GM21367 (cell line): ENCODE data around the gene PRKAG1.
A peak's percentile ranks its signal among the peaks of the same experiment; 100 is the strongest.

Experiments
- ATAC-seq: cut with Tn5 transposase; IDR thresholded peaks from one replicate; pipeline ENCODE4 v1.9.1; 2021; ENCODE audit not compliant: unreplicated experiment

PRKAG1 gene

DNA sequence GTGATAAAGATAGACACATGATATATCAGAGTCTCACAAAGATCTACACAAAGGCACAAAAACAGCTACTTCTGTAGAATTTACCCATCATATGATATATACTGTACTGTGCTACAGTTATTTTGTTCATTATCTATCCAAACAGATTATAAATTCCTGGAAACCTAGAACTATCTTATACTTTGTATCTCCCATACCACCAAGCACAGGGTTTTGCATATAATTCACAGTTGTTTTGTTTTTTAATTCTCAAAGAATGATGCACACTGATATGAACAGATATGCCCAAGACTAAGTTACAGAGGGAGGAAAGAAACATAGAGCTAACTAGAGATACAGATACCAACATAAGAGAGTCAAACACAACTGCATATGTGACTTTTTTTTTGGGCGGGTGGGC lies 3.4 kb downstream of the PRKAG1 start:
- ATAC-seq = no peak

GRCh38 chr12:49014547-49014946 lies 4.0 kb downstream of the PRKAG1 start:
- ATAC-seq = no peak

DNA sequence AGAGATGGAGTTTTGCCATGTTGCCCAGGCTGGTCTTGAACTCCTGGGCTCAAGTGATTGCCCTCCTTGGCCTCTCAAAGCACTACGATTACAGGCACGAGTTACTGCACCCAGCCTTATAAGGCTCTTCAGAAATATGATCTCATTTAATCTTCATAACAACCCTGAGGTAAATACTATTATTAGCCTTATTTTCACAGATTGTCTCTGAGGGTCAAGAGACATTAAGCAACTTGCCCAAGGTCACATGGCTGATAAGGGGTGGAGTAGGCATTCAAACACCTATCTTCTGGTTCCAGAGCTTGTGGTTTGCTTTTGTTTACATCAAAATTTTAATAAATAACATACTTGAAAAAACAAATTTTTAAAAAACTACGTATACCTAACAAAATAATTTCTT lies 5.1 kb downstream of the PRKAG1 start:
- ATAC-seq = no peak

GRCh38 chr12:49012739-49013138 lies 5.8 kb downstream of the PRKAG1 start:
- no peak for ATAC-seq

DNA sequence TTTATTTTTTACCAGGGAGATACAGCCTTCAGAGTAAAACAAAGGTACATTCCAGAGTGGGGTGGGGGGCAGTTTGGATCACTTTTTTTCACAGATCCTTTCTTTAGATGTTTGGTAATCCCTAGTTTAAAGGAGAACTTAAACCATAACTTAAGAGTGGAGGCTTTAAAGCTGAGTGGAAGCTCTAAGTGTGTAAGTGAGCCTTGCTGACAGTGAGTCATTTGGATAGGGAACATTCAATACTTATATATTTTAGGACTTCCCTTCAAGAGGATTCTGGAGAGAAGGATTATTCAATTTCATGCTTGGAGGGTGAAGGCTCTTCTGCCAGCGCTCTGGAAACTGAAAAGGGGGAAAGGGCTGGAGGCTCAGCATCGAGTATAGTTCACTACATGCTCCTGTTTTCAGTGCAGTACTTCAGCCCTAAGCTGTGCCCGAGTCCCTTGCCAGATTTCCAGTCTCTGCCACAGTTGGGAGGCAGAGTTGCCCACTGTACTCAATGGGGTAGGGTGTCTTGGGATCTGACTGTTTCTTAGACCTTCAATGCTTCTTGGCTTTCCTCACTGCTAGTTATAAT lies 8.4 kb downstream of the PRKAG1 start:
- no peak for ATAC-seq

DNA sequence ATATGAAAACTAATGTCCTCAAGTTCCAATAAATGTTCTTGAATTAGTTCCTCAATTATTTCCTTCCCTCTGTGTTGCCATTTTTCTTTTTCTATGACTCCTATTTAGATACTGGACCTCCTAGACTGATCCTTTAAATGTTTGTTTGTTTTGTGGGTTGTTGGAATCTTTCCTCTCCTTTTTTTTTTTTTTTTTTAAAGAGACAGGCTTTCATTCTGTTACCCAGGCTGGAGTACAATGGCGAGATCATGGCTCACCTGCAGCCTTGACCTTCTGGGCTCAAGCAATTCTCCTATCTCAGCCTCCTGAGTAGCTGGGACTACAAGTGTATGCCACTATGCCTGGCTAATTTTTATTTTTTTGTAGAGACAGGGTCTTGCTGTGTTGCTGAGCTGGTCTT lies 9.6 kb downstream of the PRKAG1 start:
- ATAC-seq = no peak

DNA sequence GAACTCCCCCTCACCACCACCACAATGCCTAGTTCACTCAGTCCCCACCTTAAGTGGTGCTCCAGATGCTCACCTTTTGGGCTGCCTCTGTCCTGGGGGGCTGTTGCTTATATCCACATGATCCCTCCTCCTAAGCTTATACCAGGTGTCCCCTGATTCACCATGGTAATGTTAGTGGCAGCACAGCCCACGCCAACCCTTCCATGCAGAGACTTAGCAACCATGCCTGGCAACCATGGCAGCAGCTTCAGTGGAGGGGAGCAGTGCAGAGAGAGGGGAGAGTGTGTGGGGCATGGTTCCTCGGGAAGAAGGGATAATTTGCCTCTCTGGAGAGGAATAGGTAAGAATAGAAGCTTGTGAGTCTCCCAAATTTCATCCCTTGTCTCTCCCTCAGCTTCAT lies 18.2 kb downstream of the PRKAG1 start:
- ATAC-seq = no peak

DNA sequence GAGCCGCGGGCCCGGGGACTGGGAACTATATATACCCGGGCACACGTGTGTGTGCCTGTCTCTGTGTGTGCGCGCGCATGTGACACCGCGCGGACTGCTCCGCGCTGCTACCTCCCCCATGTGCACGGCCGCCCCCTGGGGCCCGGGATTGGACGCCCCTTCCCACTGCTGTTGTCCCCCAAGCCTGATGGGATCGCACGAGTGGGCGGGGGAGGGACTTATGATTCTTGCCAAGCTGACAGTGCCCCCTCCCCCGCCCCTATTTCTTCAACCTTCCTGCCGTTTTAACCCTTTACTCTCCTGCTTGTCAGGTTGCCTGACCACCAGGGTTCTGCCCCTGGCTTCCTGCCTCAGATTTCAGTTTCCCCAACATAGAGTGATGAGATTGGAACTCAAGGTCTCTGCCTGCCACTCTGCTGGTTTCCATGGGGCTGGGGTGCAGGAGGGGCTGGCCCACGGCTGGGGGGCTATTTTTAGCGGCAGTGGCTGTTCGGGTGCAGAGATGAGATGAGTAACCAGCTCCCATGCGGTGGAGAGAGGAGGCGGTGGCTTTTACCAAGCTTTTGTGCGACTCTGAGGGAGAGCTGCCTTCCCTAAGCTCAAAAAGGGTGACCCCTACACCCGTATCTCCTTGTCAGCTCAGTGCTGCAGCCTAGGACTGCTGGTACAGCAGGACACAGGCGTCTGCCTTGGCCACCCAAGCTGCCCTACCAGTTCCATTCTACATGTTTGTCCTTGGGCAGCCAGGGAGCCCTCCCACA lies 19.0 kb downstream of the PRKAG1 start, which contains the start of gene DDN:
TSS of gene DDN (minus strand) at position 5 of the 761 bp plus-strand sequence. CDS start 88 bp downstream, outside the sequence.
- peak; percentile 30 for ATAC-seq

DNA sequence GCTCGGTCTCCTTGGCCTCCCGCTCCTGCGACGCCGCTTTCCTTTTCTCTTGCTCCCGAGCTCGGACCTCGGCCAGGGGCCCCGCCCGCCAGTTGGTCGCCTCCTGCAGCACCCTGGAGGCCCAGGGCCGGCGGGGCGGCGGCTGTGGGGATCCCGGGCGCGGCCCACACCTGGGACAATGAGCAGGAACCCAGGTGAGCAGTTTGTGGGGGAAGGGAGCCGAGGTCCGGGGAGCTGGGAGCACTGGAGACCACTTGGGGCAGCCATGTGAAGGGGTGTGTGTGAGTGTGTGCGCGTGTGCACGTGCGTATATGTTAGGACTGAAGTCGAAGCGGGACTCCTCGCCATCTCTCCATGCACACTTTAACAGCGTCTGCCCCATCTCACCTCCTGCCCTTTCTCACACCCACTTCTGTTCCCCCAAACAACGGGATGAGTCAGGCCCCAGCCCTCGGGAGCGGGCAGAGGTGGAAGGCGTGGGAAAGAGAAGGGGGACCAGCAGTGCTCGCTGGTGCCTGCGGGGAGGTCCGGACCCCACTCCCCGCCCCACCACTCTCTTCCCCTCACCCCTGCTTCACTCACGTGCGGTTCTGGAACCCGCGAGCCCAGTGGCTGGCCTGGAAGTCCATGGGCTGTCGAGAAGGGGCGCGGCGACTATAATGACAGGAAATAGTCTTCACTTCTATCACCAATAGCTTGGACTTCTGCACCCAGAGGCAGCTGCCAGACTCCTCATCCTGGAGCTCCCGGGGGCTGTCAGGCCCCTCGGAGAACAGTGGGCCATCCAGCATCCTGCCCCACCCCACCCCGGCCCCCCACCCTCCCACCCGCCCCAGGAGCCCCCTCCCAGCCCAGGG lies 19.9 kb downstream of the PRKAG1 start:
- no peak for ATAC-seq

- ATAC-seq = no peak
Measured at GRCh38 chr12:48997719-48998496, 20.7 kb downstream of the PRKAG1 start.

DNA sequence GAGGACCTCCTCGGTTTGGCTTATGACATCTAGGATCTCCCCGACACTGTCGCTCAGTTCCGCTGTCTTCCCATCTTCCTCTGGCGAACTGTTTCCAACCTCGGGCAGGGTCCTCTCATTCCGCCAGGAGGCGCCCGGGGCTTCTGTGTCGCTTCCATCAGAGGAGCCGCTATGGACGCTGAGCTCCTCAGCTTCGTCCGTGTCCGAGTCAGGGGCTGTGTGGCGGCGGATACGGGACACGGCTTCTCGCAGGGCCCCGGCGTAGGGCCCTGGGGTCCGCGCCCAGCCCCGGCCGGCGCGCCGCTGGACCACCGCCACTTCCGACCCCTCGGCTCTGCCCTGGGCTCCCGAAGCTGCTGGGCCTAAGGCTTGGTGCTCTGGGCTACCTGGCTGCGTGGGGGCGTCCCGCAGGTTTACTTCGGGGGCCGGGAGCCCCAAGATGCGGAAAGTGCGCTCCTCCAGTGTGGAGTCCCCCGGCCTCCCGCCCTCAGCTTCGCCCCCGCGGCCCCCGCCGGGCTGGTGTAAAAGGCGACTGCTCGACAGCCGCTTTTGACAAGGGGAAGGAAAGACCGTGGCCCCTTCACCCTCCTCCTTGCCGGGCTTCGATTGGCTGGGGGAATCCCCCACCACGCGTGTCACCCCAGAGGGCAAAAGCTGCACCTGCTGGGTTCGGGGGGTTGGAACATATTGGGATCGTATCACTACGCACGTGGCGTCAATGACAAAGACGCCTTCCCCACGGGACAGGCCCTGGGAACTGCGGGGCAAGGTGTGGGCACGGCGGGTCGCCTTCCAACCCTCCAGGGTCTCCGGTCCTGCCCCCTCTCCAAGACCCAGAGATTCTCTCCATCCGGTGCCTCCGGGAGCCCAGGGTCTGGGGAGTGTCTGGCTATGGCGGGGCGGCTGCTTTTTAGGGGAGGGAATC lies 21.5 kb downstream of the PRKAG1 start:
- no peak for ATAC-seq

DNA sequence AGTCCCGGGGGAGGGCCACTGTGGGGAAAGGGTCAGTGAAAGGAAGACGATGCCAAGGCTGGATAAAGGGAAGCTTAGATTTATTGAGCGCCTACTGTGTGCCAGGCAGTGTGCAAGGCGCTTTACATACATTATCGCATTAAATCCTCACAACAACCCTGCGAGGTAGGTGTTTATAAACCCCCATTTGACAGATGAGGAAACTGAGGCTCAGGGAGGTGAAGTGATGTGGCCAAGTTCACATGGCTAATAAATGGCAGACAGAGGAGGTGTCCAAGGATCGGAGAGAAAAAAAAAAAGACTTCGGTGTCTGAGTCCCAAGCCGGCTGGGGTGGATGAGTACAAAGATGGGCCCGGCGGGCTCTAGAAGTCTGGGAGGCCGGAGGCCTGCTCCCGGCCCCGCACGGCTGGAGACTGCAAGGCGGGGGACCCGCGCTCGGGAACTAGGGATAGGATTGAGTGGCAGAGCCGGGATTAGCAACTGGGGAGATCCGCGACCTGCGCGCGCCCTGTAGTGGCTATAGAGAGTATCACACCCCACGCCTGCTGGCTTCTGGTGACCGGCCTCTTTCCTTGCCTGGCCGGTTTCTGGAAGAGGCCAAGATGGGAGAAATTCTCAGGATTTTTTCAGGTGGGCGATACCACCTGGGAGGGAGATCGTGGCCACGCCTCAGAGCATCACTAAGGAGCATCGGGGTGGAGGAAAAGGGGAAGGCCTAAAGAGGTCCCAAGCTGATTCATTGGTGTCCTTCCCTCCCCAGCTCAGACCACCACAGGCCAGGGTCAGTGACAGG lies 23.3 kb downstream of the PRKAG1 start:
- ATAC-seq = no peak

DNA sequence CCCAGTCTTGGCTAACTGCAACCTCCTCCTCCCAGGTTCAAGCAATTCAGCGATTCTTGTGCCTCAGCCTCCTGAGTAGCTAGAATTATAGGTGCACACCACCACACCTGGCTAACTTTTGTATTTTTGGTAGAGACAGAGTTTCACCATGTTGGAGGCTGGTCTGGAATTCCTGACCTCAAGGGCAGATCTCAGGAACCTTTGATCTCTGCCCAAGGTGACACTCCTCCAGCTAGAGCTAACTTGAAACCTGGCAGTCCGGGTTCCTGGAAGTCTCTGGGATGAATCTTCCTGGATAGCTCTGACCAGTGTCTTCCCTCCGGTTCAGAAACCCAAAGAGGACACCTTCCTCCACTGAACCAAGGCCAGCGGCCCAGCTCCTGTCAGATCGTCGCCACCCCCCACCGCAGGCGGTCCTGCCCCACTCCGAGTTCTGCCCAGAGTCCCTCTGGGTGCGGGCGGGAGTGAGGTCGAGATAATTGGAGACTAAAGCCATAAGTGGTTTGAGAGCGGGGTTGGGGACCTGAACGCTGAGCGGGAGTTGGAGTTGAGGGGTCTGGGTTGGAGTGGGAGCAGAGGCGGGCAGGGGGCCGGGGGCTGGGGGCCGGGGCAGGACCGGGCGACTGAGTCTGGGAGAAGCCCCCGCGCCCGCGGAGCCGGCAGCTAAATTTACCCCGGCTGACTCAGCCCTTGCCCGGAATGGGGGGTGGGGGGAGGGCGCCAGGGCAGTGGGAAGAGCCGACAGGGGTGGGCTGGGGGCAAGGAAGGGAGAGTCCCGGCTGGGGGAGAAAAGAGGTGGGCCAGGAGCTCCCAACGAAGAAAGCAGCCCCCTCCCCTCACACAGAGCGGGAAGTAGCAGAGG lies 24.1 kb downstream of the PRKAG1 start:
- ATAC-seq = no peak

DNA sequence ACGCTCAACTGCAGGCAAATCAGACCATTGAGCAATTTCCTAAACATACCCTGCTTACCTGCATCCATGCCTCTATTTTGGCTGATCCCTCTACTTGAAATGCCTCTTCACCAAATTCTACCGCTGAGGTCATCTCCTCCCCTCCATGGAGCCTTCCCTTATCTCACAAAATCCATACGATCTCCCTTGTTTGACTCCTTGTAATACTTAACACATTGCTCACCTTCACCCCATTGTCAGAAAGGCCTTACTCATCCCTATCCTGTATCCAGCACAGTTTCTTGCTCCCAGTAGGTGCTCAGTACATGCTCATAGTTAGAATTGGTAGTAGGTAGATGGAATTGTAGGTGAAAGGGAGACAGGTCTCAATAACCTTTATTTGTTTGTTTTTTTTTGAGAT lies 24.8 kb downstream of the PRKAG1 start:
- no peak for ATAC-seq

GRCh38 chr12:48991247-48992050 lies 27.1 kb downstream of the PRKAG1 start:
- no peak for ATAC-seq

DNA sequence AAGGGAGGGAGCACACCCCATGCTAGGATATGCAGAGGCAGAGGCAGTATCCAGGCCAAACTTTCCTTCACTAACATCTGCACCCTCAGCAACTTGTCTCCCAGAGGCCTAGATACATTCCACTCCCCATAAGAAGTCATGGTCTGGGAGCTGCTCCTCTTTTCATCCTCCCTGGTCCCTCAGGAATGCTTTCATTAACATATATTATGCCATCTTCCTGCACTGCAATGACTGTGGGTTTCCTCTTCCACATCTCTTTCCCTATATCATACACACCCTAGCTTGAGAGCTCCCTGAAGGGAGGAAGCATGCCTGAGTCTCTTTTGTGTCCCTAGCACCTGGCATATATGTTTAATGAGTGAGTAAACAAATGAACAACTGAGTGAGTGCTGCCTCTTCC lies 28.0 kb downstream of the PRKAG1 start:
- no peak for ATAC-seq

GRCh38 chr12:48988030-48988649 lies 30.4 kb downstream of the PRKAG1 start:
- ATAC-seq = no peak
